Activated CD4-positive, CD25-positive, alpha-beta regulatory T cell treated with anti-CD3 and anti-CD28 coated beads, Interleukin-2, amount 50 U/mL, for 16 hours (primary cell): ENCODE measurements around the gene CST7.

ENCODE experiments used
- DNase-seq: peaks from one replicate; pipeline ENCODE4 v3.0.0-alpha.2; 2020; ENCODE audit warnings: low read depth, low spot score

The CST7 gene

DNA sequence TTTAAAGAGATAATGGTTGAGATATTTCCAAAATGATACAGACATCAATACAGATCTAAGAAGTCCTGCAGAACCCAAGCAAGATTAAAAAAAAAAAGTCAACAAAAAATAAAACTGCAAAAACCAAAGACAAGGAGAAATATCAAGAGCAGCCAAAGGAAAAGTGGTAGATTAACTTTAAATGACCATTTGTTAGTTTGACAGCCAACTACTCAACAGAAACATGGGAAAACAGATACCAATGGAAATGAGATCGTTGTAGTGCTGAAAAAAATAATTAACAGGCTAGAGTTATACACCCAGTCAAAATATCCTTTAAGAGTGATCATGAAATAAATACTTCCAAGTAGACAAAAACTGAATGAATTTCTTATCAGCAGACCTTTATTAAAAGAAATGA, 53.9 kb downstream of the CST7 start:
- DNase-seq: no peak

DNA sequence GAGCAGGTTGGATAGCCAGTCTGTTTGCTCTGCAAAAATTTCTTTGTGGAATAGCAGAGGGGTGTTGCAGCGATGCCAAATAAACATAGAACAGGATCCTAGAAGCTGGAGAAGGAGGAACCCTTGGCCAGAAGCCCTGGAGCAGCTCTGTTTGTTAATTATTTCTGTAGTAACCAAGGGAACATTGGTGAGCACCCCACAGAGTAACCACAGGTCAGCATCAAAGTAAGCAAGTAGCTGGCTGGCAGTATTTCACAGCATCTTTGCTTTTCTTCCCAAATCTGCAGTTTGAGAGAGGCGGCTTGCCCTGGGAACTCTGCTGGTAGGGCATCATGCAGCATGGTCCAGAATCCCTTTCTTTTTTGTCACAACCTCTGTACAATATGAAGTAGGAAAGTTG, 56.2 kb downstream of the CST7 start:
- DNase-seq: no peak

DNA sequence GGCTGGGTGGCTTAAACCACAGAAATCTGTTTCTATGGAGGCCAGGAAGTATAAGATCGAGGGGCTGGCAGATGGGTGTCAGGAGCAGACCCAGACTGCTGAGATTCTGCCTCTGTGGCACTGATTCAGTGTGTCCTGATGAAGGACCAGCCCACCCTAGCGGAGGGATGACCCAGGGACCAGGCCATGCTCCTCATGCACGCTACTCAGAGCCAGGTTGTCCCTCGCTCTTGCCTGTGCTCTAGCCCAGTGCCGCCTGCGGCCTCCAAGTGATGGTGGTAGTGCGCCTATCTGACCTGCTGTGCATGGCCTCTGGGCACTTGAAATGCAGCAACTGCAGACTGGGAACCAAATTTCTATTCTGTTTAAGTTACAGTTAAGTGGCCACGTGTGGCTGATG, 56.6 kb downstream of the CST7 start:
- no peak for DNase-seq

DNA sequence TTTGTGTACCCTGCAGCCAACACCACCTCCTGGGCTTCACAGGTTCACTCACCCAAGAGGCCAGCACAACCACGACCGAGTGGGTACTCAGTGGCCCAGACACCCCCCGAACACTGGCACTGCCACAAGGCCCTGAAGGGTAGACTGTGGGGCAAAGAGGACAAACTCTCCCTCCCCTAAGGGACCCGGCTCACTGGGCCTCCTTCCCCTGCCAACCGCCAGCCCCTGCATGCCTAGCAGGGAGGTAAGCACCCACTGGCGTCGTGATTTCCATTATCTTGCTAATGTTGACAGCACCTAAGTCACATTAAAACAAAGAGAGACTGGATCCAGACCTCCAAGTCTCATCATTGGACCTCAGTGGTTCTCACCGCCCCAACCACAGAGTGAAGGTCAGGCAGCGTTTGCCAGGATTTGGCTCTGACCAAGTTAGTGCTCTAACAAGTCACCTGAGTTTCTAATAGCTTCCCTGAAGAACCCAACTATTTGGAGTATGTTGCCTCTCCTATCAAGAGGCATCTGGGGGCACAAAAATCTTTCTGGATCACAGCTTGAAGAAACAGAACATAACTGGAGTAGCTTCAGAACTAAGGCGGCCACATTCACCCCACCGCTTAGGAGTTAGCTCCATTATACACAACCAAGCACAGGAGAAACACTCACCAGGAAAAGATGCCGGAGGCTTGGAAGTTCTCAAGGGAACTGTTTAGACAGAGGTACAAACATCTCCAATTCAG, 57.5 kb downstream of the CST7 start:
- no peak for DNase-seq

DNA sequence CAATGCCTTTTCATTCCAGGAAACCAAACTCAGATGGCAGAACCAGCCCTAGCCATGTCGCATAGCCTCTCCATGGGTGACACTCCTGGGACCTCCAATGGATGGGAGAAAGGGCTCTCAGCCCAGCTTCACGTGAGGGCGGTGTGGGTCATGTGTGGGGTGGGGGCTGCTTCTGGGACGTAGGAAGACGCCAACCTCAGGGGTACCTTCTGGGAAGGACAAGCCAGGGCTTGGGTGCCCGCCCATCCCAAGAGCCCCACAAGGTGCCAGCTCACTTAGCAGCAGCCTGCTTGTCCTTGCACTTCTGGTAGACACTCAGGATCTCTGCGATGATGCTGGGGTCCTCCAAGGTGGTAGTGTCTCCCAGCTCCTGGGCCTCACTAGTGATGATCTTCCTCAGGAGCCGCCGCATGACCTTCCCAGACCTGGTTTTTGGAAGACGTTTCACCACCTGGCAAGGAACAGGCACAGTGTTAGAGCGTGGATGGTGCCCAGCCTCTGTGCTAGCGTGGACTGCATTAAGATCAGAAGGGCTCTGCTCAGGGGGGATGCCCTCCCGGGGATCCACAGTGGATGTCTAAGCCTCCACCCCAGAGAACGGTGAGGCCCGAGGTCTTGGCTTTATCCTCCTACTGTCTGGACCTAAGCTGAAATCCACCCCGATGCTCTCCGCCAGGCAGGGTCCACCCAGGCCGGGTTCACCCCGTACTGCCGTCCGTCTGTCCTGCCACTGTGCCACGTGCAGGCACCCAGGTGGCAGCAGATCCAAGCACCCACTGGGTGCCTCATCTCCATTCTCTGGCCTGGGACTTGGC, 58.6 kb downstream of the CST7 start:
- no peak for DNase-seq

DNA sequence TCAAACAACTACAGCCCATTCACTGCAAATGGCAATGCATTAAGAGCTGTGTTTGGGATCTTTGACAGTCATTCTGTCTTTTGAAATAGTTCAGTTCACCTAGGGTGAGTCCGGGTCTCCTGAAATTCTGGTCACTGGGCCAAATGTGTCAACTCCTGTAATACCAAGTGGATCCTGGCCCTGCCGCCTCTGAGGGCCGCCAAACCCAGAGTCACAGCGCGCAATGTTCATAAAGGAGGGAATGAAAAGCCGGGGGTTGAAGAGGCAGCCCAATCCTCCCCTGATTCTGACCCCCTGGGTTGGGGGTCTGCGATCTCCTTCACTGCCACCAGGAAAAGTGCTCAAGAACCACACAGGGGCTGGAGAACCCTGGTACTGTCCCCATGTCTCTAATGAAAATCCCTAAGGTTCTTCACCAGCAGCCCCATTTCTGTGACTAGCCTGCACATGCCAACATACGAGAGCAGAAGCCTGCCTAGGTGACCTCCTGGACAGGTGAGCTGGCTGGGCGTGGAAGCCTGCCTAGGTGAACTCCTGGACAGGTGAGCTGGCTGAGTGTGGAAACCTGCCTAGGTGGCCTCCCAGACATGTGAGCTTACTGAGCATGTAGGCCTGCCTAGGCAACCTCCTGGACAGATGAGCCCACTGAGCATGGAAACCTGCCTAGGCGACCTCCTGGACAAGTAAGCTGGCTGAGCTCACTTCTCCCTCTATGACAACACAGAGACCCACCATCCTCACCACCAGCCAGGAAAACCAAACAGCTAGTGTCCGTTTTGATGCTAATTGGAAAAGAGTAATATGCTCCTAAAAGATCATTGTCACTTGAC, 59.5 kb downstream of the CST7 start:
- no peak for DNase-seq
